Measurements from ENCODE around the gene SPNS3. TPM values are rescaled to one million over a fixed set of nuclear protein-coding genes. Genes with fewer than 3 reads are reported as not detected.

SPNS3 gene
- total RNA-seq, 2 donors from 2014 or later: 0.90 to 1.0 TPM

DNA sequence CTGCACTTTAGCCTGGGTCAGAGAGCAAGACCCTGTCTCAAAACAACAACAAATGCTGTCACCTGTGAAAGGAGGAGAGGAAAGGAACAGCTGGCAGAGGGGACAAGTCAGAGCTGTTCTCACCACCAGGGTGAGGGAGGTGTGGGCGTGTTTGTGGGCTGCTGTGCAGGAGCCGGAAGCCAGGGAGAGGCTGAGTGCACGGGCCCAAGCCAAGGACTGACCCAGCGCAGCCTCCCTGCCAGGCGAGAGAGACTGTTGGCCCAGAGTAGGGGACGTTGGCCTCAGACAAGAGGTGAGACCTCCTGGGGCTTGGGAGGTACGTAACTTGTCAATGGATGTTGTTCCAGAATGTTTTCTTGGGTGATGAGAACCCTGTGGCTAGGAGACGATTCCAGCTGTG is 75.7 kb downstream of the SPNS3 start:
- H3K27me3 ChIP-seq: no peaks in the 10 kb centered on the region
- H3K36me3 ChIP-seq: no peaks in the 10 kb centered on the region
- TF ChIP-seq, protein P1, sequence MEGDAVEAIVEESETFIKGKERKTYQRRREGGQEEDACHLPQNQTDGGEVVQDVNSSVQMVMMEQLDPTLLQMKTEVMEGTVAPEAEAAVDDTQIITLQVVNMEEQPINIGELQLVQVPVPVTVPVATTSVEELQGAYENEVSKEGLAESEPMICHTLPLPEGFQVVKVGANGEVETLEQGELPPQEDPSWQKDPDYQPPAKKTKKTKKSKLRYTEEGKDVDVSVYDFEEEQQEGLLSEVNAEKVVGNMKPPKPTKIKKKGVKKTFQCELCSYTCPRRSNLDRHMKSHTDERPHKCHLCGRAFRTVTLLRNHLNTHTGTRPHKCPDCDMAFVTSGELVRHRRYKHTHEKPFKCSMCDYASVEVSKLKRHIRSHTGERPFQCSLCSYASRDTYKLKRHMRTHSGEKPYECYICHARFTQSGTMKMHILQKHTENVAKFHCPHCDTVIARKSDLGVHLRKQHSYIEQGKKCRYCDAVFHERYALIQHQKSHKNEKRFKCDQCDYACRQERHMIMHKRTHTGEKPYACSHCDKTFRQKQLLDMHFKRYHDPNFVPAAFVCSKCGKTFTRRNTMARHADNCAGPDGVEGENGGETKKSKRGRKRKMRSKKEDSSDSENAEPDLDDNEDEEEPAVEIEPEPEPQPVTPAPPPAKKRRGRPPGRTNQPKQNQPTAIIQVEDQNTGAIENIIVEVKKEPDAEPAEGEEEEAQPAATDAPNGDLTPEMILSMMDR (IDR thresholded peaks at IDR 0.05): no peak
- no peak overlapping the region for H3K27ac ChIP-seq
- no peak for DNase-seq
- no peak overlapping the region for H3K9ac ChIP-seq (ENCODE audit: low read depth in 2 of 2, low read length in 2 of 2)
- H3K9me3 ChIP-seq: no peaks in the 10 kb centered on the region
- no peak overlapping the region for H3K4me3 ChIP-seq
- intact Hi-C loops (cut with DNase I): no loop called here
- H3K4me1 ChIP-seq: no peaks in the 10 kb centered on the region

DNA sequence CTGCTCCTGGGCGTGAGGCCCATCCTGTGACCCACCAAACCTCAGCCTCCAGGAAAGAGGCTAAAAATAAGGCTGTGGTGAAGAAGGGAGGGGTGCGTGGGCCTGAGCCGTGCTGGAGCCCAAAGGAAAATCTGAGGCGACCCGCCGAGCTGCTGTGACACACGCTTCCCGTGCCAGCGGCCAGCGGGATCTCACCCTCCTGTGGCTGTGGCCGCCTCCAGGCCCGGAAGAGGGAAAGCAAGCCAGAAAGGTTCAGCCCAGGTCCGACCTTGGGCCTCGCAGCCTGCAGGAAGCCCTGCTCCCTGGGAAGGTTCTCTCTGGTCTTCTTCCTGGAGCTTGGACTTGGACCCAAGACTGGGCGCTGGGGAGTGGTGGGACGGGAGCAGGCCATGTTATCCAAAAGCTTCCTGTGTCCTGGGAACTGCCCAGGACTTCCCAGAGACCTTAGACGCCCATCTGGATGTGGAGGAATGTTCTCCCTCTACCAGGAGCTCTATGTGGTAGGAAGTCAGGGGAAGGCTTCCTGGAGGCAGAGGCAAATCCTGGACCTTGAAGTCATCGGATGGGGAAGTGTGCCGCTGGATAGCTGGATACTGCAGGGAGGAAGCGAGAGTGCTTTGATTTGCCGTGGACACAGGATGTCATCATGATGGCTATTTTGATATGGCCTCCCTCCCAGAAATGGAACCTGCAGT is 76.3 kb downstream of the SPNS3 start:
- Histone ChIP-seq H3K9me3 (no peaks in the 10 kb centered on the region), H3K4me3 (no peak overlapping the region), H3K27me3 (no peaks in the 10 kb centered on the region), H3K36me3 (no peaks in the 10 kb centered on the region), H3K4me1 (no peaks in the 10 kb centered on the region), H3K27ac (no peak overlapping the region), H3K9ac (ENCODE audit: low read depth in 2 of 2, low read length in 2 of 2) (no peak overlapping the region)
- TF ChIP-seq, protein P1 (IDR thresholded peaks at IDR 0.05): no peak
- intact Hi-C loops (cut with DNase I): no loop called here
- no peak for DNase-seq

DNA sequence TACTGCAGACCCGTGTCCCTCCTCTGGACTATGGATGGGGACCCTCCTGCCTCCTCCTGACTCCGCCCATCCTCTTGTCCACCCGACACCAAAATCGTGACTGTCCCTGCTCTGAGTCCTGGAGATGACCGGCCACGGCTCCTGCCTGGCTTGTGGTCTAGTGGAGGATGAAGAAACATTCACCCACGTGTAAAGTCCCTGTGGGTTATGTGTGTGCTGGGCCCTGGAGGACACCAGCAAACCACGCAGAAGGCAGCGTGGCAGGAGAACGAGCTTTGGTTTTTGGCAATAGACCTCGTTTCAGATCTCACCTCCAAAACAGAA is 76.8 kb downstream of the SPNS3 start:
- no peaks in the 10 kb centered on the region for H3K4me1 ChIP-seq

DNA sequence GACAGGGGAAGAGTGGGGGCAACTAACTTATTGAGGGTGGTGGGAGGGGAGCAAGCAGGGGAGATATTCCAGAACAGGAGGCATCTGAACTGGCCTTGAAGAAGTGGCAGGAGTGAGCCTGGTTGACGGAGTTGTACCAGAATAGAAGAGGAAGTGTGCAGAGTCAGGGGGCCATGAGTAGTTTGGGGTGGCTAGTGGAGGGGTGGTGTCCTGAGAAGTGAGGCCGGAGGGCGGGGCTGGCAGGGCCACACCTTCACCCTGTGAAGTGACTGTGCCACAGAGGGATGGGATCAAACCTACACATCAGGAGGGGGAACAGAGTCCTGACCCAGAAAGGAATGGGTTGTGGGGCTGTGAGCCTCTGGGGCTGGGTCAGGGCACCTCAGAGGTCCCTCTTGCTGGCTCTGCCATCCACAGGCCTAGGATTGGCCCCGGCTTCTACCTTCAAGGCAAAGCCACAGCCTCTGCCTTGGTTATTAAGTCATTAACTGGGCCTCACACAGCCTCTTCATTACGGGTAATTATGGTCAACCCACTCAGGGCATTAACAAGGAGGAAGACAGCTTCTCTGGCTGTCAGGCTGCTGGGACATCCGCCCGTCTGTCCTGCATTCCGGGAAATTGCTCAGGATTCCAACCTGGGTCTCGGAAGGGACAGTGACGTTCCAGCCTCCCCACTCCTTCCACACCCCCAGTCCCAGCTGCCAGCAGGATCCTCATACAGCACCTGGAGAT is 77.6 kb downstream of the SPNS3 start:
- TF ChIP-seq, protein P1 (IDR thresholded peaks at IDR 0.05): no peak
- H3K4me1 ChIP-seq: no peaks in the 10 kb centered on the region
- H3K27me3 ChIP-seq: no peaks in the 10 kb centered on the region
- no peak overlapping the region for H3K9ac ChIP-seq (ENCODE audit: low read depth in 2 of 2, low read length in 2 of 2)
- no peaks in the 10 kb centered on the region for H3K9me3 ChIP-seq
- DNase-seq: no peak
- H3K4me3 ChIP-seq: no peak overlapping the region
- intact Hi-C loops (cut with DNase I): no loop called here
- no peaks in the 10 kb centered on the region for H3K36me3 ChIP-seq
- H3K27ac ChIP-seq: no peak overlapping the region

More for the DNA sequence above, 76.8 kb downstream of the SPNS3 start:
- Histone ChIP-seq H3K36me3 (no peaks in the 10 kb centered on the region), H3K4me3 (no peak overlapping the region), H3K9ac (ENCODE audit: low read depth in 2 of 2, low read length in 2 of 2) (no peak overlapping the region), H3K9me3 (no peaks in the 10 kb centered on the region), H3K27me3 (no peaks in the 10 kb centered on the region), H3K27ac (no peak overlapping the region)
- TF ChIP-seq, protein P1 (IDR thresholded peaks at IDR 0.05): no peak
- intact Hi-C loops (cut with DNase I): no loop called here
- DNase-seq: no peak

DNA sequence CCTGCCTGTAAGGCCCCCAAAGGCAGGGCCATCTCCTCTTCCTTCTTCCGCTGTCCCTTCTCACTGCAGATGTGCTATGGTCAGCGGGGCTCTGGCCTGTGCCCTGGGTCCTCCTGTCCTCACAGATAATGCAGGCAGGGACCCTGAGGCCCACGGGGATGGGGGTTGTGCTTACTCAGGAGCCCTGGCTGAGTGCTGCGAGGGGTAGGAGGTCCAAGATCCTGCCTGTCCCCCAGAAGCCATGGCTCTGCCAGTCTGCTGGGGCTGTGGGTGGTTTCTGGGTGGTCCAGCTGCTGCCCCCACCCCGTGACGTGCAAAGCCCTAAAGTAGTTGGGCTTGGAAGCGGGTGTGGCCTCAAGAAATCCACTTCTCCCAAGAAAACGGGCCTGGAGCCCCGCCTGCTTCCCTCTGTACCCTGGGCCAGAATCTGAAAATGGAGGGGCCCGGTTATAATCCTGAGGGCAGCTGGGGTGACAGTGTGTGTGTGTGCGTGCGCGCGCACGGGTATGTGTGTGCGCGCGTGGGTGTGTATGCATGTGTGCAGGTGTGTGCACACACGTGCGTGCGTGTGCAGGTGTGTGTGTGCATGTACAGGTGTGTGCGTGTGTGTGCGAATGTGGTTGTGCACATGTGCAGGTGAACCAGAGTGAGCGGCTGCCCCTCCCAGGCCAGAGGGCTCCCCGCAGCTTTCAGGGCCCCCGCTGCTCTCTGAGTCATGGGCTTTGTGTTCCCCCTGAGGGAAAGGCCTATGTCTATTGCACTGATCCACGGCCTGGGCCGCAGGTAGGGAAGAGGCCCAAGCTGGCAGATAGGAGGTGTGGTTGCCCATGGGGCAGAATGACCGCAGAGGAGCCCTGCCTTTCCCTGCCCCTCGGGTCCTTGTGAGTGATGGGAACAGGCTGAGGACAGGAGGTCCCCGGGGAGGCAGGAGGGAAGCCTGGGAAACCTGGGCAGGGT is 78.7 kb downstream of the SPNS3 start:
- H3K9ac ChIP-seq (ENCODE audit: low read depth in 2 of 2, low read length in 2 of 2): no peak overlapping the region
- H3K4me3 ChIP-seq: no peak overlapping the region
- DNase-seq: no peak
- no peaks in the 10 kb centered on the region for H3K36me3 ChIP-seq
- no peaks in the 10 kb centered on the region for H3K27me3 ChIP-seq
- no peak overlapping the region for H3K27ac ChIP-seq
- no peaks in the 10 kb centered on the region for H3K9me3 ChIP-seq
- TF ChIP-seq, protein P1 (IDR thresholded peaks at IDR 0.05): no peak
- no peaks in the 10 kb centered on the region for H3K4me1 ChIP-seq
- intact Hi-C loops (cut with DNase I): no loop called here
